HG03095 (cell line): ENCODE results near the gene CYYR1.
"Not testable (repeated sequence)": the region's sequence is repeated elsewhere in the genome, so short reads cannot be mapped to it uniquely, and the experiment has no call there.

Experiments used
- ATAC-seq: cut with Tn5 transposase; IDR thresholded peaks from one replicate; pipeline ENCODE4 v1.9.1; 2021; ENCODE audit warnings: moderate library complexity; ENCODE audit not compliant: unreplicated experiment

Gene CYYR1

DNA sequence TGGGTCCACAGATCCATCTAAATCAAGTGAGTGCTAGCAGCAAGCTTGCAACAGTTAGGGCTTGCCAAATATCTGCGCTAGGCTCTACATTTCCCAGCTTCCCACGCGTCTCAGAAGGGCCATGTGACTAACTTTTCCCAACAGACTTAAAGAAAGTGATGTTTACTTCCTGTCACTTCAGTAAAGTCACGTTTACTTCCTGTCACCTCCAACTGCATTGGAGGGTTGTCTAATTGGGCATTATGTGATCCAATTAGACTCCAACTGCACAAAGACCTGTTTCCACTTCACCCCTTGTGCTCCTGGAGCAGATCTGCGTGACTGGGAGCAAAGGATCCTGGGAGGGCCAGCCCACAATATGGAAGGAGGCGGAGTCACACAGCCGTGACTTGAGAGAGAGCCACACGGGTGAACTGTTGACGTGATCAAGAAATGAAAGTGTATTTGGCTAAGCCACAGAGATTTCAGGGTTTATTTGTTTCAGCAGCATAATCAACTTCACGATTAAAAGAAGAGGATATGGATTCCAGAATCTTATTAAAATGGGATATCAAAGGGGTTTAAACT is 77.7 kb downstream of the CYYR1 start:
- no peak for ATAC-seq

DNA sequence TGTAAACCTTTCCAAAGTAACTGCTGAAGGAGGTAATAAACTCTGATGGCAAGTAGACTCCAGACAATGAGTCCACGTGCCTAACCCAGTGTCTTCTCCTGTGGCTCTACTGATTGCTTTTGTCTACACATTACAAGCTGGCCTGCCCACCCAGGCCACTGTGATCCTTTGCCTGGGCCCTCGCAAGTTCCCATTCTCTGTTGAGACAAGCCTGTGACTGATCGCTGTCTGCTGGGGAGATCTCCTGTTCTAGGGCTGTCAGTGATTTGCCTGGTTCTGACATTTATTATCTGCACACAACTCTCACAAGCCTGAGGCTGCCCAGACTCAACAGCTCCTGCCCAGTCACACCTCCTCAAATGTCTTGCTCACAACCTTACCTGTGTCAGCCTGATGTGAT is 81.4 kb downstream of the CYYR1 start:
- no peak for ATAC-seq

DNA sequence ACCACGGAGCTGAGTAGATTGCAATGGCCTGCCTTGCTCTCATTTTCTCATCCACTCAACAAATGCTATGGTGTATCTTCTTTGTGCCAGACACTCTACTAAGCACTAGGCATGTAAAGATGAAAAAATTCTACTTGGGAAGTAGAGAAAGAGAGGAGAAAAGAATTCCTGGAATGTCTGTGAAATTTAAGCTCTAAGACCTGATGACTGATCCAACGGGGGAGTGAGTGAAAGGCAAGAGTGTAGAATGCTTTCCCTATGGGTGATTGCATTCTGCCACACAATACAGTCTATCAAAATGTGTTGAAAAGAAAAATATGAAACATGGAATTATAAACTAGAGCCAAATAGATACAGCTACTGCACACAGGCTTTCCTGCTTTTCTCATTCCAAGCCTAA is 82.3 kb downstream of the CYYR1 start:
- ATAC-seq: no peak

DNA sequence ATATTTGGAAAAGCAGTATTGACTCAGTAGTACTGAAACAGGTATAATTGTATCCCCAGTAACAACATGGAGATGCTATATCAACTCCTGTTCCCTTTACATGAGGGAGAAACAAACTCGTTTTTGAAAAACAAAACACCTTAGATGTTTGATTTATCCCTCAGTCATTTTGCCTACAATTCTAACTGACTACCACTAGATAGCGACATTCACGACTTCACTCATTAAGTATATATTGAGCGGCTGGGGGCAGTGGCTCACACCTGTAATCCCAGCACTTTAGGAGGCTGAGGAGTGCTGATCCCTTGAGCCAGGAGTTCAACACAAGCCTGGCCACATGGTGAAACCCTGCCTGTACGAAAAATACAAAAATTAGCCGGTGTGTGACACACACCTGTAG is 83.3 kb downstream of the CYYR1 start:
- no peak for ATAC-seq

DNA sequence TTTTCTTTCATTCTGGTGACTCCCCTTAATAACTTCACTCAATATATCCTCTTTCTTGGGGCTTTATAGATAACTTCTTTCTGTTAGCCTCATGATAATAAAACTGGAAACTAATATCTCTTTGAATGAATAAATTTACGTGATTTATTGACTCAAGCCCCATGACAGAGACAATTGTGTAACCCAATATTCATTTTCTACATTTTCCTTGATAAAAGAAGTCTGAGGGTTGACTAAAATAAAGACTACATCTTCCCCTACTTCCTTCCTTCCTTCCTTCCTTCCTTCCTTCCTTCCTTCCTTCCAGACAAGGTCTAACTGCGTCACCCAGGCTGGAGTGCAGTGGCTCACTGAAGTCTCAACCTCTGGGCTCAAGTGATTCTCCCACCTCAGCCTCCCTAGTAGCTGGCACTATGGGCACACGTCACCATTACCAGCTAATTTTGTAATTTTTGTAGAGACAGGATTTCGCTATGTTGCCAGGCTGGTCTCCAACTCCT is 85.1 kb downstream of the CYYR1 start:
- no peak for ATAC-seq

DNA sequence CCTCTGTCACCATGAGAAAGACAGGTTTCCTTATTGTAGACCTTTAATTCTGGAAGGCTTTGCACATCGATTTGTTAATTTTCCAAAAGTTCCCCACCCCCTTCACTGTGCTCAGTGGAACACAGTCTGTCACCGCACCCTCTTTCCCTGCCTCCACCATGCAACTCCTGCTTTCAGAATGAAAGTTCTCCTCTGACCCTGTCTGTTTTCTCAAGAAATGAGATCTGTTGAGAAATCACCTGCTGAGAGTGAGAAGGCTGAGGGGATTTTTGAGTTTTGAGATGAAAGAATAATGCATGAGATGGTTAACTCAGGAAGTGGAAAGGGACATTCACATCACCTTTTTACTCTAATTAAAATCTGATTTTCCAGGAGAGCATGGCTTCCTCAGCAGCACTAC is 99.6 kb downstream of the CYYR1 start:
- ATAC-seq: peak; percentile 75

DNA sequence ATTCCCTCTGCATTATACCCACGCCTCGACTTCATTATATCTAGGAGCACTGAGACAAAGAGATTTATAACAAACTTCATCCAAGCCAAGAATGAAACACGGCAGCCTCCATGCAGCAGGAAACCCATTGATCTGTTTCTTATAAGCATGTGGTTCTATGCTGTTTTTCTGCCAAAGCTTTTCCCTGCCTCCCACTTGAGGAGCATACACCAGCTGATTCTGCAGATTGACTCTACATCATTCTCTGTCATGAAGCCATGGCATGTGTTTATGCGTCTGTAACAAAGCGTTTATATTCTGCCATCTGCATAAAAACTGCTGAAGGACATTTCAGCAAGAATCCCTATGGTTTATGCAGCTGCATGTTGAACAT is 102.0 kb downstream of the CYYR1 start:
- no peak for ATAC-seq

DNA sequence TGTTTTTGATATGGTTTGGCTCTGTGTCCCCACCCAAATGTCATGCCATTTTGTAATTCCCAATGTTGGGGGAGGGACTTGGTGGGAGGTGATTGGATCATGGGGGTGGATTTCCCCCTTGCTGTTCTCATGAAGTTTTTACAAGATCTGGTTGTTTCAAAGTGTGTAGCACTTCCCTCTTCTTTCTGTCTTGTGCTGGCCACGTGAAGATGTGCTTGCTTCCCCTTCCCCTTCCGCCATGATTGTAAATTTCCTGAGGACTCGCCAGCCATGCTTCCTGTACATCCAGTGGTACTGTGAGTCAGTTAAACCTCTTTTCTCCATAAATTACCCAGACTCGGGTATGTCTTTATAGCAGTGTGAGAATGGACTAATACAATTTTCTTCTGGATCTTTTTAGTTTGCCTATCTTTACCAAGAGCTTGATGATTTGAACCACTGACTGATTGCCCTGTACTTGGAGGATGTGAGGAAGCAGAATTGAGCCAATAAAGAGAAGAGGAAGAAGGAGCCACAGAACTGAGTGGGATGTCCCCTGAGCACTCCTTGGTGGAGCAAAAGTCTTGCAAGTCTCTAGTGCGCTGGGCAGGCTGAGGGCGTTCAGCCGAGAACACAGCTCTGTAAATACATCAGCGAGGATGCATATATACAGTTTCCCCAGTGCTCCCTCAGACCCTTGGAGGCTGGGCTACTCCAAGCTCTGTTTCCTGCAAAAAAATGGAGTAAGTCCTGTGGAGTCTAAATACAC is 102.6 kb downstream of the CYYR1 start:
- no peak for ATAC-seq

DNA sequence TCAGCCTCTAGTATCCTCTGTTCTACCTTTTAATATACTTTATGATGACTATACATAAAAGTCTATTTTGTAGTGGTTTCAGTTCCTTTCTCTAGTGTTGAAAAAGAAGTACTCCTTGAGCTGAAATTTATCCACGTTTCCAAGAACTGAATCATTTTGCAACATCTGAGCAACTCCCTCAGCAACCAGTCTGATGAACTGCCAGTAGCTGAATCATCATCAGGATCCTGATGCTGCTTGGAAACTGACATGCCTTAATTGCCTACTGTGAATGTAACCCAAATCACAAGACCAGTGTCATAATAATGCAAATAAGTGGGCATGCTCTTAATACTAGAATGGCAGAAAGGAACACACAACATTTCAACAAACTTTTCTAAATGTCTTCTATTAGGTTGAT is 103.3 kb downstream of the CYYR1 start:
- no peak for ATAC-seq

DNA sequence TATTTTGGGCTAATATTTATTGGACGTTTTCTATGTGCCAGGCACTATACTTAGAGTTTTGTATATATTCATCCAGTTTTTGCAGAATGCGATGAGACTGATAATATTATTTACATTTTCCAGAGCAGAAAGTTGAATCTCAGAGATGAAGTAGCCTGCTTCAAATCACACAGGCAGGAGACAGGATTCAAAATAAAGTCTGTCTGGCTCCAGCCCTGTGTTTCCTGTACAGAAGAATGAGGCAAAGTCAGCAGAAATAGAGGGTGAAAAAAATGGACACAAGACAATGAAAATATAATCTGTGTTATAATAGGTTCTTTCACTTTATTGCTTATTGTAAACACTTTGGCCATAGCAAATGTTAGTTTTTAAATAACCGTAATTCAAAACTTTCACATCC is 107.2 kb downstream of the CYYR1 start:
- ATAC-seq: no peak

DNA sequence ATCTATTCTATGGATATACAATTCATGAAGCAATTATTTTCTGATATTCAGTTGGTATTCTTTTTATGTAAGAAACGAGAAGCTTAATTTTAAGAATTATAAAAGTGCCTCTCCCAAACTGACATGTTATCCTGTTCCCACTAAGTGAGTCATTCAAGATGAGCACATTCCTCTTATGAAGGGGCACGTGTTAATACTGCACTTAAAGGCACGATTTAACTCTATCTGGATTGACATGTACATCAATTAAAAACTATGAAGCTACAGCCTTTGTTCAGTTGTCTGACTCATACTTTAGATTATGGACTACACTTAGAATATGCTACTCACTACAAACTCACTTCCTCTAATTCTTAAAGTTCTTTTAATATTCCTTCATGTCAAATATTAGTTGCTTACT is 111.6 kb downstream of the CYYR1 start:
- ATAC-seq: no peak

DNA sequence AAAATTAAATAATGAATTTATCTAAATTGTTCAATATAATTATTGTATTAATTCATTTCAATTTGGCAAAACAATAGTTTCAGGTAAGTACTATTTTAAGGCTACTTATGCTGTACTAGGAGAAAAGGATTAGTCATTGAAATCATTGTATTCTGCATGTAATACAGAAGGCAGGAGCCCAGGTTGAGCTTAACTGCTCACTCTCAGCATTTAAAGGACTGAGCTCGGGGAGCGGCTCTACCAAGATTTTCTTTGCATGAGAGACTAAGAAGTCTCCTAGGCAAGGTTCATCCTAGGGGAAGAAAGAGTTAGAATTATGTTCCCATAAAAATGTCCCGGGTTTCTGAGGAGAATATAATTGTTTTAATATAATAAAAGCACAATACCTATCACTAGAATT is 112.5 kb downstream of the CYYR1 start:
- ATAC-seq: no peak

DNA sequence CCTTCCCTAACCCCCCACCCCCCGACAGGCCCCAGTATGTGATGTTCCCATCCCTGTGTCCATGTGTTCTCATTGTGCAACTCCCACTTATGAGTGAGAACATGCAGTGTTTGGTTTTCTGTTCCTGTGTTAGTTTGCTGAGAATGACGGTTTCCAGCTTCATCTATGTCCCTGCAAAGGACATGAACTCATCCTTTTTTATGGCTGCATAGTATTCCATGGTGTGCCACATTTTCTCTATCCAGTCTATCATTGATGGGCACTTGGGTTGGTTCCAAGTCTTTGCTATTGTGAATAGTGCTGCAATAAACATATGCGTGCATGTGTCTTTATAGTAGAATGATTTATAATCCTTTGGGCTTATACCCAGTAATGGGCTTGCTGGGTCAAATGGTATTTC is 114.2 kb downstream of the CYYR1 start:
- not testable (repeated sequence) for ATAC-seq

DNA sequence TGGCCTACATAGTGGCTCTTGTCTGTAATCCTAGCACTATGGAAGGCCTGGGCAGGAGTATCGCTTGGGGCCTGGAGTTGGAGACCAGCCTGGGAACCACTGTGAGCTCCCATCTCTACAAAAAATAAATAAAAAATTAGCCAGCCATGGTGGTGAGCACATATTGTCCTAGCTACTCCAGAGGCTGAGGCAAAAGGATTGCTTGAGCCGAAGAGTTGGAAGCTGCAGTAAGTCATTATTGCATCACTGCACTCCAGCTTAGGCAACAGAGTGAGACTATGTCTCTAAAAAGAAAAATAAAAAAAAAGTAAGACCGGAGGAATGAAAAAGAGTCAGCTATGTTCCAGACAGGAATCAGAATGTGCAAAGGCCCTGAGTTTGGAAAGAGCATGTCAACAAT is 115.3 kb downstream of the CYYR1 start:
- no peak for ATAC-seq

DNA sequence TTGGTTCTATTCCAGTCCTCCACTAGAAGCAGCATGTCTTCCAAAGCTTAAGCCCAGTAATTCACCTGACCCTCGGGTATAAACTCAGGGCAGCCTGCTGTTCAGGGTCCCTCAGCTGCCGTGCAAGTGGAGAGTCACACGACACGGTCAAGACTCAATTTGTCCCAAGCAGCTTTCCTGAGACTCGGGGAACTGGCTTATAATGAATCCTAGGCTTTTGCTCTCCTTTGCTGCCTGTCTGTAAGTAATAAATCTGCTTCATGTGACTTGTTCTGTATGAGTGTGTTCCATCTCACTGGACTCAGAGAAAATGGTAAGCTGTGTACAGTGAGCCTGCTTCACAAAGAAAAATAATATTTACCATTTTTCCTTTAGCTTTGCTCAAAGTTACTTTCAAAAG is 119.8 kb downstream of the CYYR1 start:
- no peak for ATAC-seq

DNA sequence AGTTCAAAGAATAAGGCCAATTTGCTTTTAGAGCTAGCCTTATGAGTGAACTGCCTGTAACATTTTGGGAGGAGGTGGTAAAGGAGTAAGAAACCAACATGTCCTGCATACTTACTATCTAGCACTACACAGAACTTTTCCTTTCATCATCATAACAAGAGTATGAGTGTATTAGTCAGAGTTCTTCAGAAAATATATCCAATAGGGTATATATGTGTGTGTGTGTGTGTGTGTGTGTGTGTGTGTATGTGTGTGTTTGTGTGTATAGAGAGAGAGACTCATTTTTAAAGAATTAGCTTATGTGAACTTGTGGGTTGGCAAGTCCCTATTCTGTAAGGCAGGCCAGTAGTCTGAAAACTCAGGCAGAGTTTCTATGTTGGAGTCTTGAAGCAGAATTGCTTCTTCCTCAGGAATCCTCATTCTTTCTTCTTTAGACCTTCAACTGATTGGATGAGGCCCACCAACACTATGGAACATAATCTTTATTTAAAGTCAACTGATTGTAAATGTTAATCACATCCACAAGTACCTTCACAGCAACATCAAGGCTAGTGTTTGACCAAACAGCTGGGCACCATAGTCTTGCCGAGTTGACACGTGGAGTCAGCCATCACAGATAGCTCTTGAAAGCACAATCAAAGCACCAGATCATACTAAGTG is 121.9 kb downstream of the CYYR1 start:
- no peak for ATAC-seq

DNA sequence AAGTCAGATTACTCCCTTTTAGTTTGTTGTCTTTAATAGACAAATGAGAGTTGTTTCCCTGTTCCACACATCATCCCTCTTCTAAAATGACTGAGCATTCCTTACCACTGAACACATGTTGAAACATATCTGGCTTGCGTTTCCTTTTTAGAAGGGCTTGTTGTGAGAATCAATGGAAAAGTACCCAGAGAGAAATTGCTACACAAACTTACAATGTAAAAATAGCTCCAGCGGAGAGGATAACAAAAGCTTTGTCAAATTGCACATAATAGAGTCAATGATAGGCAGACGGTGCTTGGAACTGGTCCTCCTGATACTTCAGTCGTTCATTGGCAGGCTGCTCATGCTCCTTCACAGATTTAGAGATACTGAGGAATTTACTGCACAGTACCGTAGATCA is 123.9 kb downstream of the CYYR1 start:
- no peak for ATAC-seq

DNA sequence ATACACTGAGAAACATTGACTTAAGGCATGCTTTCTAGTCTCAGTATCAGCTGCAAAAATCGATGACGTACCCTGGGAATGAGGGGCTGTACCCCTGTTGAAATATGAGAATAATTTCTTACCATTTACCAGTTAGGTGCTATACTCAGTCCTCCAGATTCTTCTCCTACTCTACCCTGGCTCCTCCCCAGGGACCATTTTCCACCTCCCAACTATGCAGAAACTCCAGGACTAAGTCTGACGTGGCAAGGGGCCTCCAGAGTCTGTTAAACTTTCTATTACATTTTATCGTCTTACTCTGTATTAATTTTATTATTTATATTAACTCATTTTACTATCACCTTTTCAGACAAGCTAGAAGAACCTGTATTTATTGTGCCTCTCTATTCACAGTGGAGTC is 124.3 kb downstream of the CYYR1 start:
- ATAC-seq: no peak

DNA sequence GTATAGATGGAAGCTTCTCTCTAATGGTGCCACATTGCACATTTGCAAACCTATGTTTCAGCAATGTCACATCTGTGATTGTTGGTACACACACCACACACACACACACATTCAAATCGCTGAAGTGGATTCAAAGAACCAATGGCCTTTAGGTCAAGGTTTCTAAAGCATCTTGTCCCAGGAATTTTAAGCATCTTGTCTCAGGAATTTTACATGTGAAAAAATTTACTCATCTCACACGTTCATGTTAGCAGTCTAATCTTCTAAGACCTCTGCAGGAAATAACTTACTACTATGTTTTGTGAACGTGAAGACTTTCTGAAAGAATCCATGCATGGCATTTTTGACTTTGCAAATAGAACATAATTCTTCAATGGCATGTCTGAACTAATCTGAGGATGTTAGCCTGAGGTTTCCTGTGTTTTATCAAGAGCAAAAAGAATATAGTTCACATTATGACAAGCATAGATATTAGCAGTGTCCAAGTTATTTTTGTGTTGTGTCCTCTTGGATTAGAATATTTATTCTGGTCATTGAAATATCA is 125.1 kb downstream of the CYYR1 start:
- no peak for ATAC-seq

DNA sequence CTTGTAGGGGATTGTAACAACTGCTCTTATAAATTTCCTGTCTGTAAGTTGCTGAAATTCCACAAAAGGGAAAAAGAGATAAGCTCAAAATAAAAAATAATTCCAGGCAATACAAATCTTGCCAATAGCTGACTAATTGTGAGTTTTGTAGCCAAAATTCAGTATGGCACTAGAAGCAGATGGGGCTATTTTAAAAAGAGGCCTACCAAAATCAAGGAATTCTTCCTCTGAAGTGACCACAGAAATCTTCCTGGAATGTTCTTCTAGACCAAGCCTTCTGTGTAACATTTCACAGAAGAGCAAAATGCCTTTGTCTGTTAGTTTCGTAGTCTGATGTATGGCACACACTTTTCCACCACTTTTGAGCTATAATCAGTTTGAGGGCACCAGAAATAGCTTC is 127.6 kb downstream of the CYYR1 start:
- no peak for ATAC-seq

DNA sequence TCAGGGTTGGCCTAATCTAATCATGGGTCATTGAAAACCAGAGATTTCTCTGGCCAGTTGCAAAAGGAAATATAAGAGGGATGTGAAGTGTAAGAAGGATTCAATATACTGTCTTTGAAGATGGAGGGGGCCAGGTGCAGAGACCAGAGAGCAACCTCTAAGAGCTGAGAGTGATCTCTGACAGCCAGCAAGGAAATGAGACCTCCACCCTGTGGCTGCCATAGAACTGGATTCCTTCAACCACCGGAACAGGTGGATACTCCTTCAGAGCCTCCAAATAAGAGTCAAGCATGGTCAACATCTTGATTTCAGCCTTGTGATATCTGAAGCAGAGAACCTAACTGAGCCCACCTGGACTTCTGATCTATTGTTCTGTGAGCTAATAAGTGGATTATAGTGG is 128.4 kb downstream of the CYYR1 start:
- ATAC-seq: no peak

DNA sequence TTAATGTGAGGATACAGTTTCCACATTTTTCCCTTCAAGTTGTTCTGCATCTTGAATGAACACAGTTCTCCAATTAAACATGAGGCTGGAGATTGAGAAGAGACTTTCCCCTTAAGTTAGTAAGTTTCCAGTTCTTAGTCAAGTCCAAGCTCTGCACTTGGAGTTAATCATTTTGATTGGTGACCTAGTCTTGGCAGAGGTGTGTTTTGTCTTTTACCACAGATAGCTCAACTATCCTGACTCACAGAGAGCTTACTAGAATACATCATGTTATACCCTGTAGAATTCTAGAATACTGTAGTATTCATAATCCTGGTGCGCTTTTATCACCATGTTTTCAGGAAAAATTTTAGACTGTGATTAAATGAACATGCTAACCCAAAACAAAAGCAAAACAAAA is 129.2 kb downstream of the CYYR1 start:
- ATAC-seq: no peak
